Mucosa of descending colon (tissue), 3 donors: ENCODE results near the gene KAZN. TPM values are rescaled to one million over a fixed set of nuclear protein-coding genes. Genes with fewer than 3 reads are reported as not detected.

Experiments
- ATAC-seq: fragments of 200-7000 bp; cut with Tn5 transposase; one replicate; pipeline ENCODE4 v1.9.1; 2020; ENCODE audit warnings: mild to moderate bottlenecking, moderate library complexity
- DNase-seq, 3 donors: peaks; one replicate each; pipeline ENCODE4 v3.0.0-alpha.2; 2020
- H3K36me3 ChIP-seq: fragments of 200-600 bp; one replicate; pipeline ENCODE4 v1.8.0; 2021; ENCODE audit warnings: low read depth, mild to moderate bottlenecking
- H3K4me1 ChIP-seq: fragments of 200-600 bp; one replicate; pipeline ENCODE4 v1.8.0; 2021; ENCODE audit warnings: low read depth, mild to moderate bottlenecking
- H3K4me3 ChIP-seq: fragments of 200-600 bp; one replicate; pipeline ENCODE4 v1.8.0; 2021; ENCODE audit warnings: mild to moderate bottlenecking
- H3K9me3 ChIP-seq: fragments of 200-600 bp; one replicate; pipeline ENCODE4 v1.8.0; 2021; ENCODE audit warnings: mild to moderate bottlenecking
- intact Hi-C, 2 donors: fragments of 100-400 bp; cut with DNase I in 1 of 2; cut with micrococcal nuclease in 1 of 2; formaldehyde crosslinking; loops; one replicate each; pipeline versions ENCODE4 v1.11.0 to v1.11.1; 2022; cut with DNase I, micrococcal nuclease
- total RNA-seq, 3 donors: library from RNA; stranded (reverse); fragmentation: NEBNext Ultra II Directional in 2 of 3; extraction: Animal tissue kit (Norgen Biotek cat#: 25700) in 2 of 3; gene quantifications; one replicate each; pipeline versions ENCODE4 v1.2.1 to v1.2.4, GENCODE V29; 2021 to 2023
- TF ChIP-seq, protein P1 (sequence below): fragments of 200-600 bp; IDR thresholded peaks from one replicate; pipeline ENCODE4 v1.8.0; 2022; ENCODE audit warnings: antibody characterized with exemption, mild to moderate bottlenecking
- donor health status: DM: no; HTN: no; CAD: no; lungs with moderate emphysema.
- donor health status: DM: no; HTN: no; CAD: no.
- donor health status: DM: no; HTN: yes; CAD: no.

Gene KAZN
- total RNA-seq, 3 donors from 2014 or later: 9.7 to 21.9 (median 15.8) TPM

DNA sequence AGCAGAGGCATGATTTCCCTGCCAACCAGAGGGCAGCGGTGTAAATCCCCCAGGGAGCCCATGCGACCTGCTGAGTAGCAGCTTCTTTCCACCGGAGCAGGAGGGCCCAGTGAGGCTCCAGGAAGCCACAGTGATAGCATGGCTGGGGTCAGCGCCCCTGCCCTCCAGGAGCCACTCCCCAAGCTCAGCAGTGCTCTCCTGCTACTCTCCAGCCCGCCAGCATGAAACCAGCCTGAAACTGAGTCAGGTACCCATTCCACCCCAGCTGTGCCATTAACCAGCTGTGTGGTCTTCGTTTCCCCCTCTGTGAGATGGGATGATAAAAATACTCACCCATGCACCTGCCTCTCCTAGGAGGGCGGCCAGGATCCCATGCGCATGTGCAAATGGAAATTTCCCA is 431.3 kb downstream of the KAZN start:
- no peak for ATAC-seq

DNA sequence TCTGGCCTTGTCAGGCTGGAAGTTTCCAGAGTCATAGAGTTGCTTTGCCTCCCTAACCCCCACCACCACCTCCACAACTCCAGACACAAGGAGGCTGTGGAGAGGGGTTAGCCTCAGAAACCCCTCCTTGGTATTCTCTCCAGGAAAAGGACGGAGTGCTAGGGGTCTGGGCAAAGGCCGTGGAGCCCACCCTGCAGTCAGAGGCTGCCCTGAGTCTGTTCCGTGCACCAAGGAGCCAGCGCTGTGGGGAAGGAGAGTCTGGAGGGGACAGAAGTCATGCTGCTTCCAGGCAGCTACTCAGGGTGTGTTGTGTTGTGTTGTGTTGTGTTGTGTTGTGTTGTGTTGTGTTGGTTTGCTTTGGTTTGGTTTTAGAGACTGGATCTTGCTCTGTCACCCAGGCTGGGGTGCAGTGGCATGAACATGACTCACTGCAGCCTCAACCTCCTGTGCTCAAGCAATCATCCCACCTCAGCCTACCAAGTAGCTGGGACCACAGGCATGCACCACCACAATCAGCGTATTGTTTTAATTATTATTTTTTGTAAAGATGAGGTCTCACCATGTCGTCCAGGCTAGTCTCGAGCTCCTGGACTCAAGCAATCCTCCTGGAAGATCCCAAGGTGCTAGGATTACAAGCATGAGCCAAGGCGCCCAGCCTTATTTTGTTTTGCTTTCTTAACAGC is 432.9 kb downstream of the KAZN start:
- intact Hi-C loops: no loop called here
- ATAC-seq (no peak), DNase-seq (no peak)
- TF ChIP-seq, protein P1, sequence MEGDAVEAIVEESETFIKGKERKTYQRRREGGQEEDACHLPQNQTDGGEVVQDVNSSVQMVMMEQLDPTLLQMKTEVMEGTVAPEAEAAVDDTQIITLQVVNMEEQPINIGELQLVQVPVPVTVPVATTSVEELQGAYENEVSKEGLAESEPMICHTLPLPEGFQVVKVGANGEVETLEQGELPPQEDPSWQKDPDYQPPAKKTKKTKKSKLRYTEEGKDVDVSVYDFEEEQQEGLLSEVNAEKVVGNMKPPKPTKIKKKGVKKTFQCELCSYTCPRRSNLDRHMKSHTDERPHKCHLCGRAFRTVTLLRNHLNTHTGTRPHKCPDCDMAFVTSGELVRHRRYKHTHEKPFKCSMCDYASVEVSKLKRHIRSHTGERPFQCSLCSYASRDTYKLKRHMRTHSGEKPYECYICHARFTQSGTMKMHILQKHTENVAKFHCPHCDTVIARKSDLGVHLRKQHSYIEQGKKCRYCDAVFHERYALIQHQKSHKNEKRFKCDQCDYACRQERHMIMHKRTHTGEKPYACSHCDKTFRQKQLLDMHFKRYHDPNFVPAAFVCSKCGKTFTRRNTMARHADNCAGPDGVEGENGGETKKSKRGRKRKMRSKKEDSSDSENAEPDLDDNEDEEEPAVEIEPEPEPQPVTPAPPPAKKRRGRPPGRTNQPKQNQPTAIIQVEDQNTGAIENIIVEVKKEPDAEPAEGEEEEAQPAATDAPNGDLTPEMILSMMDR: no peak
- no peaks in the 10 kb centered on the region for H3K9me3 ChIP-seq
- H3K4me1 ChIP-seq: peaks cover 3% of the 10 kb centered on the region
- H3K4me3 ChIP-seq: no peak overlapping the region
- no peaks in the 10 kb centered on the region for H3K36me3 ChIP-seq

More for the DNA sequence above, 431.3 kb downstream of the KAZN start:
- intact Hi-C loops: loop anchor here in 1 of 2 donors (10.0 kb wide), 1 partner anchor 105 kb away; no protein-coding TSS in a partner anchor
- peaks cover 6% of the 10 kb centered on the region for H3K4me1 ChIP-seq
- no peaks in the 10 kb centered on the region for H3K36me3 ChIP-seq
- H3K9me3 ChIP-seq: no peaks in the 10 kb centered on the region
- H3K4me3 ChIP-seq: no peak overlapping the region
- TF ChIP-seq, protein P1: no peak
- DNase-seq: no peak

DNA sequence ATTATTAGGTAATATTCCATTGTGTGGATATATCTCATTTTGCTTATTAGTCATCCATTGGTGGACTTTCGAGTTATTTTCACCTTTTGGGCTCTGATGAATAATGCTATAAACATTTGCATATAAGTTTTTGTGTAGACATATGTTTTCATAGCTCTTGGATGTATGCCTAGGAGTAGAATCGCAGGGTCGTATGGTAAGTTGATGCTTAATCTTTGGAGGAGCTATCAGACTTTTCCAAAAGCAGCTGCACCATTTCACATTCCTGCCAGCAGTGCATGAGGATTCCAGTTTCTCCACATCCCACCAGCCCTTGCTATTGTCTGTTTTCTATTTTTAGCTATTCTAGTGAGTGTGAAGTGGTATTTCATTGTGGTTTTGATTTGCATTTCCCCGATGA is 434.8 kb downstream of the KAZN start:
- DNase-seq: no peak
- Histone ChIP-seq H3K9me3 (no peaks in the 10 kb centered on the region), H3K4me3 (no peak overlapping the region), H3K36me3 (no peaks in the 10 kb centered on the region), H3K4me1 (no peaks in the 10 kb centered on the region)
- TF ChIP-seq, protein P1: no peak
- intact Hi-C loops: no loop called here
- ATAC-seq: no peak

DNA sequence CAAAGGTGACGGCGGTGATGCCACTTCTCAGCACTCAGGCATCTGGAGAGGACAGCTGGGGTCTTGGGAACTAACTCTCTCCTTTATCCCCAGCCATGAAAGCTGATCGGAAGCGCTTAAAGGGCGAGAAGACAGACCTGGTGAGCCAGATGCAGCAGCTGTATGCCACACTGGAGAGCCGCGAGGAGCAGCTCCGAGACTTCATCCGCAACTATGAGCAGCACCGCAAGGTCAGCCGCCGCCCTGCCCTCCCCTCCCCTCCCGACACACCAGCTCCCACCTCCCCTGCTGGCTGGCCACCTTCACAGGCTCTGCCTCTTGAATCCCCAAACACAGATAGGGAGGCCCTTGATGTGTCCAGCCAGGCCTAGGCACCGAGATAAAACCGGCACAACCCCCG is 436.2 kb downstream of the KAZN start:
- DNase-seq (no peak), ATAC-seq (no peak)
- Histone ChIP-seq H3K4me1 (no peaks in the 10 kb centered on the region), H3K4me3 (no peak overlapping the region), H3K36me3 (no peaks in the 10 kb centered on the region), H3K9me3 (no peaks in the 10 kb centered on the region)
- intact Hi-C loops: no loop called here
- TF ChIP-seq, protein P1: no peak

DNA sequence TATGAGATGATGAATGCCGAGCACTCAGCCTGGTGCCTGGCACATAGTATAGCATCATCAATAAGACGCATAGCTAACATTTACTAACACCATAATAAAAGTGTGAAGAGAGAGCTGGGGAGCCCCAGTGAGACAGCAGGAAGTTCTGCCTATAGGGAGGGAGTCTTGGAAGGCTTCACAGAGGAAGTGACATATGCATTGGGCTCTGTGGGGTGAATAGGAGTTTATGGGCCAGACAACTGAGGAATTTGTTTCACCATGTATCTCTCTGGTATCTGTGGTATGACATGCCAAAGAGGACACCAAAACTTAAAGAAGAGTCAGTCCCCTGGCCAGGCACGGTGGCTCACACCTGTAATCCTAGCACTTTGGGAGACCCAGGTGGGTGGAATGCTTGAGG is 436.8 kb downstream of the KAZN start:
- DNase-seq: no peak
- H3K9me3 ChIP-seq: no peaks in the 10 kb centered on the region
- ATAC-seq: no peak
- no peaks in the 10 kb centered on the region for H3K36me3 ChIP-seq
- intact Hi-C loops: no loop called here
- TF ChIP-seq, protein P1: no peak
- no peaks in the 10 kb centered on the region for H3K4me1 ChIP-seq
- no peak overlapping the region for H3K4me3 ChIP-seq
